HL-60 (cell line): Measurements from ENCODE around the gene FHL2.

Experiments
- DNase-seq, 2 experiments: peaks; one replicate each; pipeline ENCODE4 v3.0.0-alpha.2; 2010 to 2020; ENCODE audit warnings: low read depth in 1 of 2, low spot score in 1 of 2
- H3K27ac ChIP-seq: fragments of 250-450 bp; sonication (Bioruptor Pico); replicated peaks from 2 replicates; pipeline ENCODE4 v1.5.1; 2020; ENCODE audit warnings: mild to moderate bottlenecking, moderate library complexity
- H3K27me3 ChIP-seq: fragments of 250-450 bp; sonication (Bioruptor Pico); 2 replicates; pipeline ENCODE4 v1.5.1; 2021; ENCODE audit warnings: mild to moderate bottlenecking, moderate library complexity; ENCODE audit not compliant: insufficient read depth, poor library complexity, severe bottlenecking
- H3K4me3 ChIP-seq: replicated peaks from 2 replicates; pipeline ENCODE4 v1.5.1; 2011; ENCODE audit warnings: mild to moderate bottlenecking, control low read depth, low read length; ENCODE audit not compliant: insufficient read depth
- GABPA ChIP-seq: IDR thresholded peaks from 2 replicates; pipeline ENCODE4 v1.6.1; 2012; ENCODE audit warnings: low read depth
- POLR2AphosphoS5 ChIP-seq: IDR thresholded peaks from 2 replicates; pipeline ENCODE4 v1.6.1; 2012; ENCODE audit warnings: low read depth
- SPI1 ChIP-seq: IDR thresholded peaks from 2 replicates; pipeline ENCODE4 v1.6.1; 2012; ENCODE audit warnings: low read depth, mild to moderate bottlenecking, borderline replicate concordance
- TF ChIP-seq, protein P1 (sequence below): IDR thresholded peaks from 2 replicates; pipeline ENCODE4 v1.6.1; 2012; ENCODE audit warnings: low read depth; ENCODE audit not compliant: insufficient replicate concordance
- TF ChIP-seq, protein P2 (sequence below): IDR thresholded peaks from one replicate; pipeline ENCODE4 v1.5.1; 2011; ENCODE audit warnings: low read length, control low read depth, inconsistent platforms; ENCODE audit not compliant: insufficient read depth

The FHL2 gene

DNA sequence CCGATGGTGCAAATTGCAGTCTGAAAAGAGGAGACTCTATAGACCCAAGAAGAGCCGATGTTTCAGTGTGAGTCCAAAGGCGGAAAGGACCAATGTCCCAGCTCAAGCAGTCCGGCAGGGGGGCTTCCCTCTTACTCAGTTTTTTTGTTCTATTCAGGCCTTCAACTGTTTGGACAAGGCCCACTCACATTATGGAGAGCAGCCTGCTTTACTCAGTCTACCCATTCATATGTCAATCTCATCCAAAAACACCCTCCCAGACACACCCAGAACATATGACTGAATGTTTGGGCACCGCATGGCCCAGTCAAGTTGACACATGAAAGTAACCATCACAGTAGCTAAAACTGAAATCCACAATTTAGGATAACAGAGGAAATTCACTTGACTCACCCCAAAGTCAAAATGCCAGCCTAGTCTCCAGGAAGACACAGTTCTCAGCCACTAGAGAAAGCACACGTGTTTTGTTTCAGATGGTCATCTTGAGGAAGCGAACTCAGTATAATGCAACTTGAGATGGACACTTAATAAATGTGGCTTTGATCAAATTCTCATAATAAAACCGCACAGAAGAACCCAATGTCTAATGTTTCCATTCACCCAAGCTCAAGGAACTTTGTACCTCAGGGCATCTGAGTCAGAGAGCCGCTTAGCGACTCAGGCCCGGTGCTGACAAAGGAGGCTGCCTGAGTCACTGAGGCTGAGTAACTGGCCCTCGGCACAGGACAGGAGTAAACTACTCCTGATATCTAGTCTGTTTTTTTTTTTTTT, 2.4 kb downstream of the FHL2 start:
- TF ChIP-seq, protein P1, sequence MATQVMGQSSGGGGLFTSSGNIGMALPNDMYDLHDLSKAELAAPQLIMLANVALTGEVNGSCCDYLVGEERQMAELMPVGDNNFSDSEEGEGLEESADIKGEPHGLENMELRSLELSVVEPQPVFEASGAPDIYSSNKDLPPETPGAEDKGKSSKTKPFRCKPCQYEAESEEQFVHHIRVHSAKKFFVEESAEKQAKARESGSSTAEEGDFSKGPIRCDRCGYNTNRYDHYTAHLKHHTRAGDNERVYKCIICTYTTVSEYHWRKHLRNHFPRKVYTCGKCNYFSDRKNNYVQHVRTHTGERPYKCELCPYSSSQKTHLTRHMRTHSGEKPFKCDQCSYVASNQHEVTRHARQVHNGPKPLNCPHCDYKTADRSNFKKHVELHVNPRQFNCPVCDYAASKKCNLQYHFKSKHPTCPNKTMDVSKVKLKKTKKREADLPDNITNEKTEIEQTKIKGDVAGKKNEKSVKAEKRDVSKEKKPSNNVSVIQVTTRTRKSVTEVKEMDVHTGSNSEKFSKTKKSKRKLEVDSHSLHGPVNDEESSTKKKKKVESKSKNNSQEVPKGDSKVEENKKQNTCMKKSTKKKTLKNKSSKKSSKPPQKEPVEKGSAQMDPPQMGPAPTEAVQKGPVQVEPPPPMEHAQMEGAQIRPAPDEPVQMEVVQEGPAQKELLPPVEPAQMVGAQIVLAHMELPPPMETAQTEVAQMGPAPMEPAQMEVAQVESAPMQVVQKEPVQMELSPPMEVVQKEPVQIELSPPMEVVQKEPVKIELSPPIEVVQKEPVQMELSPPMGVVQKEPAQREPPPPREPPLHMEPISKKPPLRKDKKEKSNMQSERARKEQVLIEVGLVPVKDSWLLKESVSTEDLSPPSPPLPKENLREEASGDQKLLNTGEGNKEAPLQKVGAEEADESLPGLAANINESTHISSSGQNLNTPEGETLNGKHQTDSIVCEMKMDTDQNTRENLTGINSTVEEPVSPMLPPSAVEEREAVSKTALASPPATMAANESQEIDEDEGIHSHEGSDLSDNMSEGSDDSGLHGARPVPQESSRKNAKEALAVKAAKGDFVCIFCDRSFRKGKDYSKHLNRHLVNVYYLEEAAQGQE: no peak
- TF ChIP-seq SPI1 (no peak), POLR2AphosphoS5 (no peak), GABPA (no peak)
- TF ChIP-seq, protein P2, sequence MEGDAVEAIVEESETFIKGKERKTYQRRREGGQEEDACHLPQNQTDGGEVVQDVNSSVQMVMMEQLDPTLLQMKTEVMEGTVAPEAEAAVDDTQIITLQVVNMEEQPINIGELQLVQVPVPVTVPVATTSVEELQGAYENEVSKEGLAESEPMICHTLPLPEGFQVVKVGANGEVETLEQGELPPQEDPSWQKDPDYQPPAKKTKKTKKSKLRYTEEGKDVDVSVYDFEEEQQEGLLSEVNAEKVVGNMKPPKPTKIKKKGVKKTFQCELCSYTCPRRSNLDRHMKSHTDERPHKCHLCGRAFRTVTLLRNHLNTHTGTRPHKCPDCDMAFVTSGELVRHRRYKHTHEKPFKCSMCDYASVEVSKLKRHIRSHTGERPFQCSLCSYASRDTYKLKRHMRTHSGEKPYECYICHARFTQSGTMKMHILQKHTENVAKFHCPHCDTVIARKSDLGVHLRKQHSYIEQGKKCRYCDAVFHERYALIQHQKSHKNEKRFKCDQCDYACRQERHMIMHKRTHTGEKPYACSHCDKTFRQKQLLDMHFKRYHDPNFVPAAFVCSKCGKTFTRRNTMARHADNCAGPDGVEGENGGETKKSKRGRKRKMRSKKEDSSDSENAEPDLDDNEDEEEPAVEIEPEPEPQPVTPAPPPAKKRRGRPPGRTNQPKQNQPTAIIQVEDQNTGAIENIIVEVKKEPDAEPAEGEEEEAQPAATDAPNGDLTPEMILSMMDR: no peak
- Histone ChIP-seq H3K4me3 (no peak overlapping the region), H3K27ac (no peak overlapping the region), H3K27me3 (peaks cover 29% of the 10 kb centered on the region)
- no peak for DNase-seq

DNA sequence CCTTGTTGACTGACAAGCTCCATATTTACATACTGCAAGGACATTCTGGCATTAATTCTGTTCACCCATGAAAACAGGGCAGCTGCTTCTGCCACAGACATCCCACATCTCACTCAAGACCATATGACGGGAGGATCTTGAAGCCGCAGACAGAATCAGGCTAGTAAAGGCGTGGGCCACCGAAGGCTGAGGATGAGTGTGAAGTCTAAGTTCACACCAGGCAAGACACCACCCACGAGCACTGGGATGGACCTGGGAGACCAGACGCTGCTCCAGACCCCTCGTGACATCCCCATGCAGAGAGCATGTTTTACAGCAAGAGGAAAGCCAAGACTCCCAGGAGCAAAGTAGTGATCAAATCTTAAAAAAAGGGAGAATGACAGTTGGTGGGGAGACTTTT, 3.2 kb downstream of the FHL2 start:
- no peak overlapping the region for H3K27ac ChIP-seq
- no peak for DNase-seq
- TF ChIP-seq, protein P2: no peak
- TF ChIP-seq, protein P1: no peak
- TF ChIP-seq POLR2AphosphoS5 (no peak), SPI1 (no peak), GABPA (no peak)
- peaks cover 29% of the 10 kb centered on the region for H3K27me3 ChIP-seq
- no peak overlapping the region for H3K4me3 ChIP-seq

DNA sequence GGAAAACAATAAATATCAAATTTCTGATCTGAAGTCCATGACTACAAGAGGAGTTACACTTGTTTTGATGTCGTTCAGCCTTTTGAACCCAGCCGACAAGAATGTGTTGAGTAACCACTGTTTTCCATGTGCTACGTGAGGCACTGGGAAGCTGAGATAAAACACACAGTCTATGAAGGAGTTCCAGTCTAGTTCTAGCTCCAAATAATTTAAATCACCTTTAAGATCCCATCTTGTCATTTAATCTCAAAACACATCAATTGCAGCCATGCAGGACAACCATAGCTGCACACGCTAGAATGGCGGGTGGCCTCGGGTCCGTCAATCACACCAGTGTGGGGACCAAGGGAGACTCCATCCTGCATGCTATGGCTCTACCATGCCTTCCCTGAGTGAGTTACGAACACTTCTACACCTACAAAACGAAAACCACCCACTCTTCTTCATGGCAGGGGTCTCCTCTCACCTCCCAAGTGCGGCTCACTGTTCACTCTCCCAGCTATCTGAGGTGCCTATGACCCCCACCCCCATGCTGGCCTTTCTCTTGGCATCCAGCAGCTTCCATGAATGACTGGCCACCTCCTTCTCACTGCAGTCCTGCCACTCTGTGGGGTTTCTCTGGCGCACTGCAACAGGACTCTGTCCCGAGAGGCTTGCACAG, 3.8 kb downstream of the FHL2 start:
- Histone ChIP-seq H3K4me3 (no peak overlapping the region), H3K27me3 (peaks cover 29% of the 10 kb centered on the region)
- no peak for DNase-seq

More for the DNA sequence above, 3.8 kb downstream of the FHL2 start:
- TF ChIP-seq, protein P1: no peak
- TF ChIP-seq SPI1: no peak
- no peak overlapping the region for H3K27ac ChIP-seq
